HG03520 (cell line): ENCODE measurements around the gene TMOD1.
"Not testable (repeated sequence)": the region's sequence is repeated elsewhere in the genome, so short reads cannot be mapped to it uniquely, and the experiment has no call there.

Experiments
- ATAC-seq: cut with Tn5 transposase; IDR thresholded peaks from one replicate; pipeline ENCODE4 v1.9.1; 2021; ENCODE audit warnings: mild to moderate bottlenecking, moderate library complexity; ENCODE audit not compliant: unreplicated experiment

TMOD1 gene

DNA sequence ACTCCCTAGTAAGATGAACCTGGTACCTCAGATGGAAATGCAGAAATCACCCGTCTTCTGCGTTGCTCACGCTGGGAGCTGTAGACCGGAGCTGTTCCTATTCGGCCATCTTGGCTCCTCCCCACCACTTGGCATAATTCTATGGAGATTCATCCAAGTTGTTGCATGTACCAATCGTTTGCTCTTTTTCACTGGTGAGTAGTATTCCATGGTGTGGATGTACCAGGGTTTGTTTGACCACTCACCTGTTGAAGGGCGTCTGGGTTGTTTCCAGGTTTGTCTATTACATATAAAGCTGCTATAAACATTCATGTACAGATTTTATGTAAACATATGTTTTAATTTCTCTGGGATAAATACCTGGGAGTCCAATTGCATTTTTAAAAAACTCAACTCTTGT is 85.4 kb downstream of the TMOD1 start:
- ATAC-seq, result not testable (repeated sequence)

DNA sequence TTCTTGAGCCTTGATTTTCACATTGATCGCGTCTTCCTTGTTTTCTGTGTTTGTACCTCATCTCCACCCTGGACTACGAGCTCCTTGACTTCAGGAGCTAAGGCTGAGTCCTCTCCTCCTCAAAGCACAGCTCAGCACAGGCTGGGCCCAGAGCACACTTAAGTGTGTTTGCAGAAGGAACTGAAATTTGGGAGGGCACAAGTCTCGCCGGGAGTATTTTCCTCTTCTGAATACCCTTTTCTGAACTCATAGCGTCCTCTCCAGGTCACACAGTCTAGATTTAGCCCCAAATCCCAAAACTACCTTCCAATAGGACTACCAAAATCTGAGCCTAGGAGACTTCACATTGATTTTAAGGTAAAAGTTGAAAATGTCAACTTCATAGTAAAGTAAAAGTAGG is 90.1 kb downstream of the TMOD1 start:
- no peak for ATAC-seq

DNA sequence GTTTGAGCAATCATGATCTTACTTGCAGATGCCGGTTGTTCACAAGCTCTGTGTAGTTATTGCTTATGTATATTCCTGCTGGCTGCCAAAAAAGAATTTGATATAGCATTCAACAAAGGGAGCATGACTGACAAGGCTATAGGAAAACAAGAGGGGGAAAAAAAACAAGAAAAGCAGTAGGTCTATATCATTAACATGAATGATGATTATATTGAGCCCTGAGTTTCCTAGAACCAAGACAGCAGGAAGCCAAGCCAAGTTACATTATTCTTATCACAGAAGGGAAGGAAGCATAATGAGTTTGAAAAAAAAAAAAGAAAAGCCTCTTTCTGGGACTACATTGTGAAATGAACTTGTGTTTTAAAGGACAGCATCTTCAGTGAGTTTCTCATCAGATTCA is 90.7 kb downstream of the TMOD1 start:
- ATAC-seq, result no peak

DNA sequence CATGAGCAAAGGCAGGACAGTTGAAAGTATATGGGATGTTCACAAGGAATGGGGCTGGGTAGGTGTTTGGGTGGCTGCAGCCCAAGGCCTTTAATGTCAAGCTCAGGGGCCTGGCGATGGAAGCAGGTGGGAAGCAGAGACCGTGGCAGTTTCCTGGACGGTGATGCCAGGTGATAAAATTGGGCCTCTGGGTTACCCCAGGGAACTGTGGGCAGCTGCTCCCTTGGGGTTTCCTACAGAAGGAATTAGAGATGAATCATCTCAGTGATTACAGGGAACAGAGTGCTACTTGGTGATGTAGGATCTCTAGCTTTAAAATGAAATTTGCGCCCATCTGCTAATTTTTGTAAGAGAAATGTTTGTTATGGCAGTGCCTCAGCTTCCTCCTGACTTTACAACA is 92.5 kb downstream of the TMOD1 start:
- ATAC-seq, result no peak

DNA sequence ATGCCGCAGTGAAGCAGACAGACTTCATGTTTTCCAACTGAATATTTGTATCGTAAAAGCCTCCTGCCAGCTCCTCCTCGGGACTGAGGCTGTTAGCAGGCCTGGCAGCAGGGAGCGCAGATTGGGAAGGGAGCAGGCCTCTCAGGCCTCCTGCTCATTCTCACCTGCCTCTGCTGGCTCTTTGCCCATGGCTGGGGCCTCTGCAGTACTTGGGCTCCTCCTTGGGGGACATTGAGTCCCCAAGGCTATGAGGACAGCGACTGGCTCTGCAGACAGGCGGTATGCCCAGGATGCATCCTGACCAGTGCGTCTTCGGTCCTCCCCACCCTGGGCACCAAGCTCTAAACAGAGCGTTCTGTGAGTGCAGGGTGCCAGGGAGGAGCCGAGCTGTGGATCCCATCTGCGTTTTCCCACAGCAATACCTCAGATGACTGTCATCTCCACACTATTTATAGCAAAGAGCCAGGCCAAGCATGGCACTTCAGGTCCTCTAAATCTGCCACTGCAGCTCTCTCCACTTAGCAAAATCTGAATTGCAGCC is 93.0 kb downstream of the TMOD1 start:
- ATAC-seq, result no peak

DNA sequence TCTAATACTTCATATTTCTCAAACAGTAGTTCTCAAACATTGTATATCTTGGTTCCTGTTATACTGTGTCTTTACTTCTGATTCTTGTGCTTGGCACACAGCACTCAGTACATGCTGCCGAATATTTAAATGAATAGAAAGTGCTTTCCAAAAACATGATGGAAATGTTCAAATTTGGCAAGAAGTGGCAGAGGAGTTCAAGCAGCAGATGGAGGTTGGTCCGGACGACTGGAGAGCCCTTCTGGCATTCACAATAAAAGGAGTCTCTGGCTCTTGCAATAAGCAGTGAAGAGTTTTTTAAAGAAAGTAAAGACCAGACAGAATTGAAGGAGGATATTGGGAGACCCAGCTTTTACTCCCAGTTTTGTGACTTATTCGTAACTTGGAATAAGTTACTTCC is 95.4 kb downstream of the TMOD1 start:
- ATAC-seq, result no peak

DNA sequence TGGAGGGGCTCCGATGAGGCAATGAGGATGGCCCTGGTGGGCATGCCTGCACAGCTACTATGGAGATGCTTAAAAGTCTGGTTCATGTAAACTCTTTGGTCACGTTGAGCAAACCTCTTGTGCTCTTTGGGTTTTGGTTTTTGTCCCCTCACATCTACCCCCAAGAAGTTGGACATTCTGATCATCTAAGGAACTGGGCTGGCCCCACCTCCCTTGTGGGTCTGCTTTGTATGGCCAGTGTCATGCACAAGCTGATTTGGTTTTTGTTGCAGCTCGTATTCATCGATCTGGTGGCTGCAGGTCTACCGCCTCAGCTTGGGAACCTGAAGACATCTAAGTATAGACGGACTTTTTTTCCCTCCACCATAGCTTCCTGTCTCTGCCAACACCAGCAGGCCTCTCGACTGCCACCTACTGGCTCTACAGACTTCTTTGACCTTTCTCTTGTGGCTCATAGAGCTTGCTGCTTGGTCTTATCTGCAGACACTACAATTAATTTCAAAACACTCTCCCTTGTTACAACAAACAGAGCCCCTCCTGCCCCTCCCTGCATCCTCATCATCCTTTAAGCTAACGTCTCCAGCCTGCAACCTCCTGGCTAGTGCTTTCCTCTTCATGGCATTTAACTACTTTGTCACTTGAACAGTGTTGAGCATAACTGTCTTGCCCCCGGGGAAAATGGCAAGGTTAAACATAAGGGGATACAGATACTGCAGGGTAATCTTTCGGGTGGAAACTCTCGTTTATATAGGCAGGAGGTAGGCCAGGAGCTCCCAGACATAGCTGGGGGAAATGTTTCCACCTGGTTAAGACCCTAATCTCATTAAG is 97.2 kb downstream of the TMOD1 start:
- peak; percentile 76 for ATAC-seq

DNA sequence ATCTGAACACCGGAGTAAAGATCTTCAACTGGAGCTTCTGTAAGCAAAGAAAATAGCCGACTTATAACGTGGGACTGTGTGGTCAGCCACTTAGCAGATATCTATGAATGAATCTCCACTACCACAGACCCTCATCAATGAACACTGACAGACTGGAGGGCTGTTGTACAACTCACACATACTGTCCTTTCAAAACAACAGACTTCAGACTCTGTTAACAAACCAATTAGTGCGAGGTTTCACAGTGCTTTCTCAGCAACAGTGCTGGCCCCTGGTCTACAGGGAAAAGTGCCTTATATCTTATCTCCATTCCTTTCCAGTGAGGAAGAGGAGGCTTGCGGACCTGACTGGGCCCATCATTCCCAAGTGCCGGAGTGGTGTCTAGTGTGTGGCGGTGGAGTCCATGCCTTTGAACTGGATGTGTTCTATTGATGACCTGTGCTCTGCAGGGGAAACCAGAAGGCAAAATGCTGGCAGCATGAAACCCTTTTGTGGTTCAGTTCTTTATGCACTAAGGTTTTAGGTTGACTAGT is 97.9 kb downstream of the TMOD1 start:
- no peak for ATAC-seq

DNA sequence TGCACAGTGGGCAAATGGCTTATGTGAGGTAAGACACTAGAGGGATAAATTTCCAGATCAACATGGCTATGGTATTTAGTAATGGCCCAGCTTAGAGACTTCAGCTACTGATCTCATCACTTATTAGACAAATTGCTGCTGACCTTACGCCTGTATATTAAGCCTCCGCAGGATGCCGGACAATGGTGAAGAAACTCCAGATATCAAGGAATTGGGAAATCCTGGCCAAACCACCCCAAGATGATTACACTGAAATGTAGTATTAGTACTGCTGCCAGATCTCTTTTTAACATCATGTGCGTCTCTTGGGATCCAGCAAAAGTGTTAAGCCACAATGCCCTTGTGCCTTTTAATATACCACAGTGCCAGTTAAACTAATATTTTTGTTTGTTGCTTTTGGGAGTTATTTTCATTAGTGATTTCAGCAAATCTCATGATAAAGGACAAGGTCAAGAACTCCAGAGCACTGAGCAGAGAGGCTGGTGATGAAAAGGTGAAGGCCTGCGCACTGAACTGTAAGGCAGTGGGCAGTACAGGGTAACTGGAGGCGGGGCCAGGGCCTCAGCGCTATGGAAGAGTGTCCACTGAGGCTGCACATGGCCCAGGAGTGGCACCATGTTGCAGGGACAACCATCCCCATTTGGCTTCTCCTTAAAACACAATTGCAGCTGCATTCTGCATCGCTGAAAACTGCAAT is 99.2 kb downstream of the TMOD1 start:
- no peak for ATAC-seq

DNA sequence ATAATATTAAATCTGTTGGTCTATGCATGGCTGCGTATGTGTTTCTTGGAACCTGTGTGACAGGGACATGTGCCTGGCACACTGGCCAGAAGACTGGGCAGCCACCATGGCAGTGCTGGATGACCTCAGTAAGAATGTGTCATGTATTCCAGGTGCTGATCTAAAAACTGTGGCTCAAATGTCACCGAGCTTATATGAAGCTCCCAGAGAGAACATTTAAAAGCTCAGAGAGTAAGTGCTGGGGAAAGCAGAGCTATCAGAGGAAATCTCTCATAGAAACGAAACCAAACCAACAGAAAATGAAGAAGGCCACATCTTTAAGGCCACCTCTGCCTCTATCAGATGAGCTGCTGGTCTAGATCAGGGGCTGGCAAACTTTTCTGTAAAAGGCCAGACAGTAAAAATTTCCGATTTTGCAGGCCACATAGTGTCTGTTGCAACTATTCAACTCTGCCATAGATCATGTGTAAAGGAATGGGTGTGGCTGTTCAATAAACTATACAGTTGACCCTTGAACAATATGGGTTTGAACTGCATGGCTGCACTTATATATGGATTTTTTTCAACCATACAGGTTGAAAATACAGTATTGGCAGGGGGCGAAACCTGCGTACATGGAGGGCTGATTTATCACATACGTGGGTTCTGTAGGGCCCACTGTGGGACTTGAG is 99.9 kb downstream of the TMOD1 start:
- ATAC-seq, result no peak

DNA sequence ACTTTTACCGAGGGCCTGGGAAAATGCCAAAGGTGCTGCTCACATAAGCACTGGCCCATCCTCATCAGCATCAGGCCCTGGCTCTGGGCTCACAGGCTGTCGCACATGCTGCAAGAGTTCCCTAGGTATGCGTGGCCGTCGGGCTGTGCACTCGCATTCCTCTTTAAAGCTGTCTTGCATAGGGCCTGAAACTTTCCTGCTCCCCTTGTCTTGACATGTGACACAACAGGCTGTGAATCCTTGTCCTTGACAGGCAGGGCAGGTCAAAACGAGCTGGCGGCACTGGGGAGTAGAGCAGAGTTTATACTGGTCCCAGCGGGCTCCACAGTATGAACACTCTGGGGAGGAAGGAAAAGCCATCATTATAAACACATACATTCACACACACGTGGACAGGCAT is 101.0 kb downstream of the TMOD1 start:
- ATAC-seq, result no peak

DNA sequence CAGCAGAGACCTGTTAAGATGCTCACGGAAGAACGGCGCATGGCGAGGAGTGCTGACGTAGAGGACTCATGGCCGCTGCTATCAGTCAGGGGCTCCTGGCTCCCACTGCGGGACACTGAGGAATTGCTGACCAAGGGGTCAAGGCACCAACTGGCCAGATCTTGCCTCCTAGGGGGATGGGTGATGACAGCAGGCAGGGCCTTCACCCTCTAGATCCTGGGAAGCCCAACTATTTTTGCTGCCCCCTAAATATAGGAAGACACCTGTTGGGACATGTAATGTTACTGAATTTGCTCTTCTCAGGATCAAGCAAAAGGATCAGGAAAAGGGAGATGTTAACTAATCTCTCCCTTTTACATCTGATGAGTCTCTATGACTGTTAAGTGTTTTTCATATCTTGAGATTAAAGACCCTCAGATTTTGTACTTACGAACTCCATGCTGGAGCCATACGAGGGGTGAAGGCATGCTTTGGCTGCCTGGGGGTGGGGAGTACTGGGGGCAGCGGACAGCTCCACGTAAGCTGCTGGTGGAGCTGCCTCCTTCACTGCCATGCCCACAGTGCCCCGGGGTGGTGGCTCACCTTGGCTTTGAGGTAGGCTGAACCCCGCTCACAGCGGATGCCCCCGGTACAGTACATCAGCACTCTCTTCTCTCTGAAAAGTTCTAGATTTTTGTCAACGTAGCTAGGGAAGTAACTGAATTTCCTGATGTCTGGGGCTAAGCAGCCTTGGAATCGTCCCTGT is 103.6 kb downstream of the TMOD1 start:
- no peak for ATAC-seq

DNA sequence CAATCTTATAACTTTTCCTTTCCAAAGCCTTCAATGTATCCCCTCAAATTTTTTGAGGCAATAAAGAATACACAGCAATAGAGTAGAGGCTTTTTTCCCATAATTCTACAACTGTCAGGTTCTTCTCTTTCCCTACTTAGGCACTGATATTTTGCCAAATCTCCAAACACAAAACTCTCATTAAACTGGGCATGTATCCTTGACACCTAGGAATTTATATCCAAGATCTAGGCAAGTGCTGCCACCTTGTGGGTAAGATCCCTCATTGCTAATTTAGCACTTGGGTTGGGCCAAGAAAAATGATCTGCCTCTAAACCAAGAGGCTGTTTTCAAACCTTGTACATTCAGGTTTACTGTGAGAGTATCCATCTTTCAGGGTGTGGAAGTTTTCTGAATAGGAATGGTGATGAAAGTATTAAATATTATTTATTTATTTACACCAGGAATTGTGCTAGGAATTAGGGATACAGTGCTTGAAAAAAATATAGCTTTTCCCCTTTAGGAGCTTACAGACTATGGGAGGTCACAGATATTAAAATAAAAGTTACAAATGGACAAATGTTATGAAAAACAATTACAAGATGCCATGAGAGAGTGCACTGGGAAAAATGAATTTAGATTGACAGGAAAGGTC is 114.1 kb downstream of the TMOD1 start:
- no peak for ATAC-seq

DNA sequence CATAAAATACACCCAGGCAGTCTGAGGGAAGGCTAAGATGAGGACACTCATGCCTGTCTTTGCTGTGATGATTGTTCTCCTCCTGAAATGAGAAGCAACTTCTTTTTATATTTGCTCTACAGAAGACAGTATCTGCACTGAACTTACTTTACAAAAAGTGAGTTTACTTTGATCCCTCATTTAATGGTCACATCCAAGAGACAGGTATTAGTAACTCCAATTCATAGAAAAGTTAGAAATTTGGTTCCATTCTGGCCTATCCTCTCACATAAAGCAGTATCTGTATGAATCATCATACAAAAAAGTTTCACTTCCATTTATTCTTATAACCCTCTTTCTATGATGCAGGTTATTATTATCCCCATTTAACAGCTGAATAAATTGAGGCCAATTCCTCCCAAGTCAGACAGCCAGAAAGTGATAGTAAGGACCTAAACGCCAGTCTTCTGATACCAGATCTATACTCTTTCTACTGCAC is 116.5 kb downstream of the TMOD1 start:
- peak; percentile 51 for ATAC-seq

DNA sequence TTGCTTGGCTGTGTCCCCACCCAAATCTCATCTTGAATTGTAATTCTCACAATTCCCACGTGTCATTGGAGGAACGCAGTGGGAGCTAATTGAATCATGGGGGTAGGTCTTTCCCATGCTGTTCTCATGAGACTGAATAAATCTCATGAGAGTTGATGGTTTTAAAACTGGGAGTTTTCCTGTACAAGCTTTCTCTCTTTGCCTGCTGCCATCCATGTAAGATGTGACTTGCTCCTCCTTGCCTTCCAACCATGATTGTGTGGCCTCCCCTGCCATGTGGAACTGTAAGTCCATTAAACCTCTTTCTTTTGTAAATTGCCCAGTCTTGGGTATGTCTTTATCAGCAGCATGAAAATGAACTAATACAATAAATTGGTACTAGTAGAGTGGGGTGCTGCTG is 118.6 kb downstream of the TMOD1 start:
- not testable (repeated sequence) for ATAC-seq

DNA sequence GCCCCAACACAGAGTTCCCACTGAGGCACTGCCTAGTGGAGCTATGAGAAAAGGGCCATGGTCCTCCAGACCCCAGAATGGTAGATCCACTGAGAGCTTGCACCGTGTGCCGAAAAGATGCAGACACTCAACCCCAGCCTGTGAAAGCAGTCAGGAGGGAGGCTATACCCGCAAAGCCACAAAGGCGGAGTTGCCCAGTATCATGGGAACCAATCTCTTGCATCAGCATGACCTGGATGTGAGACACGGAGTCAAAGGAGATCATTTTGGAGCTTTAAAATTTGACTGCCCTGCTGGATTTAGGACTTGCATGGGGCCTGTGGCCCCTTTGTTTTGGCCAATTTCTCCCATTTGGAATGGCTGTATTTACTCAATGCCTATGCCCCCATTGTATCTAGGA is 121.0 kb downstream of the TMOD1 start:
- not testable (repeated sequence) for ATAC-seq

DNA sequence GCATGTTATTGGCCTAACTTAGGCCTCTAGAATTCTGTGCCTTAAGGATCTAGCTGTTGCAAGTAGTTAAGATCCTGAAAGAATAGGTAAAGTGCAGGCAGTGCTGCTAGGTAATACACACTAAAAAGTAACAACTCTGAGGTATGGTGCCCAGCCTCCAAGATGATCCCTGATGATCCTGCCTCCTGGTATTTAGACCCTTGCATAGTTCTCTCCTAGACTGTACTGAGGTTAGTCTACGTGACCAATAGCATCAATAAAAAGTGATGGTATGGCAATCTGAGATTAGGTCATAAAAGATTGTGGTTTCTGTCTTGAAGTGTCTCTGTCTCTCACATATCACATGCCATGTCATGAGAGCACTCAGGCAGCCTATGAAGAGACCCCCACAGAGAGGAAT is 122.5 kb downstream of the TMOD1 start:
- ATAC-seq, result no peak

DNA sequence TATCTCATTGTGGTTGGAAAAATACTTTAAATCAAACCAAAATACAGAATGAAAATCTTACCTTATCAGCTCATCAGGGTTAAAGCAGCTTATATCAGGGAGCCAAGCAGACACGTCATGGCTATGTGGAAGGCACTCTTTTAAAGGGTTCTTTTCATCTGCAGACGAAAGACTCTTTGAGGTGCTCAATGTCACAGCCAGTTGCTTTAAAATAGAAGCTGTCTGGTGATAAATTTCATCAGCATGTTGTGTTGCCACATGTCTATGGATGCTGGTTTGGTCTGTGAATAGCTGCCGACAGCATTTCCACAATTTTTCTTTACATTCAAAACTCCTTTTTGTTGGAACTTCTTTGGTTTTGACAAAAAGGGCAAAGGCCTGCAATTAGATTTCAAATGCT is 124.2 kb downstream of the TMOD1 start:
- no peak for ATAC-seq

DNA sequence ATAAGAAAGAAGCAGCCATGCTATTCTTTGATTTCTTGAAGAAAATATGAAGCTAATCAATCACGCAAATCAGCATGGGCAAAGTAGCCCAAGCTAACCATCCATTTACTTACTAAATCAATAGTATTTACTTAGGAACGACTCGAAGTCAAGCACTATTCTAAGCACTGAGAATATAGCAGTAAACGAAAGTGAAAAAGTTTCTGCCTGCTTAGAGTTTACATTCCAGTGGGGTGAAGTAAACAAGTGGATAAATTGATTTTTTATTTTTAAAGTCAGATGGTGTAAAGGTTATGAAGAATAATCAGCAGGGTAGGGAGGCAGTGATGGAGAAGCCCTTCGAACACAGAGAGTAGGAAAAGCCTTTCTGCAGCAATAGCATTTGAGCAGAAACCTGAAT is 126.2 kb downstream of the TMOD1 start:
- ATAC-seq, result no peak

DNA sequence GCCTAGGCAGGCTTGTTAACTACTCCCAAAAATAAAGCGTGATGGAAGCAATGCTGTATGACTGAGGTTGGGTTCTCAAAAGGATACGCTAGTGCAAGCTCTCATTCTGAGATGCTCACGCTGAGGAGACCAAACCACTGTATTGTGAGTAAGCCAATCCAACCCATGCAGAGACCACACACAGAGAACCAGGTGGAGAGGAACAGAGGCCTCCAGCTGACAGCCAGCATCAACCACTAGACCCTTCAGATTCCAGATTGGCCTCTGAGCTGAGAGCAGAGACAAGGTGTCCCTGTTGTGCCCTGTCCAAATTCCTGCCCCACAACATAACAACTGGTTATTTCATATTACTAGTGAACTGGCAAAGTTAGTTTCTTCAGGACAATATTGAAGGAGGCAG is 127.2 kb downstream of the TMOD1 start:
- ATAC-seq, result no peak
